OCI-LY1 (cell line): Measurements from ENCODE around the gene AGPS.

Experiments
- EZH2 ChIP-seq: fragments of 200-600 bp; sonication (generic), shearing (Covaris generic); IDR thresholded peaks from 2 replicates; pipeline ENCODE4 v1.8.0; 2017; ENCODE audit warnings: borderline replicate concordance, mixed run types, mild to moderate bottlenecking, antibody characterized with exemption, low read length, moderate library complexity, mixed read lengths
- TF ChIP-seq, protein P1 (sequence below): fragments of 200-600 bp; sonication (generic), shearing (Covaris generic); IDR thresholded peaks from 2 replicates; pipeline ENCODE4 v1.5.1; 2017; ENCODE audit warnings: mild to moderate bottlenecking, antibody characterized with exemption, low read length, moderate library complexity, mixed read lengths

- TF ChIP-seq EZH2 = no peak
- TF ChIP-seq, protein P1, sequence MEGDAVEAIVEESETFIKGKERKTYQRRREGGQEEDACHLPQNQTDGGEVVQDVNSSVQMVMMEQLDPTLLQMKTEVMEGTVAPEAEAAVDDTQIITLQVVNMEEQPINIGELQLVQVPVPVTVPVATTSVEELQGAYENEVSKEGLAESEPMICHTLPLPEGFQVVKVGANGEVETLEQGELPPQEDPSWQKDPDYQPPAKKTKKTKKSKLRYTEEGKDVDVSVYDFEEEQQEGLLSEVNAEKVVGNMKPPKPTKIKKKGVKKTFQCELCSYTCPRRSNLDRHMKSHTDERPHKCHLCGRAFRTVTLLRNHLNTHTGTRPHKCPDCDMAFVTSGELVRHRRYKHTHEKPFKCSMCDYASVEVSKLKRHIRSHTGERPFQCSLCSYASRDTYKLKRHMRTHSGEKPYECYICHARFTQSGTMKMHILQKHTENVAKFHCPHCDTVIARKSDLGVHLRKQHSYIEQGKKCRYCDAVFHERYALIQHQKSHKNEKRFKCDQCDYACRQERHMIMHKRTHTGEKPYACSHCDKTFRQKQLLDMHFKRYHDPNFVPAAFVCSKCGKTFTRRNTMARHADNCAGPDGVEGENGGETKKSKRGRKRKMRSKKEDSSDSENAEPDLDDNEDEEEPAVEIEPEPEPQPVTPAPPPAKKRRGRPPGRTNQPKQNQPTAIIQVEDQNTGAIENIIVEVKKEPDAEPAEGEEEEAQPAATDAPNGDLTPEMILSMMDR = no peak
Measured at GRCh38 chr2:177585234-177585863, 192.8 kb downstream of the AGPS start.
